Measurements from ENCODE around the gene LEMD2. TPM values are rescaled to one million over a fixed set of nuclear protein-coding genes. Genes with fewer than 3 reads are reported as not detected.
"Not testable (repeated sequence)": the region's sequence is repeated elsewhere in the genome, so short reads cannot be mapped to it uniquely, and the experiment has no call there.

LEMD2 gene
- total RNA-seq = 10 to 100 TPM; 54.4 to 80.5 TPM

DNA sequence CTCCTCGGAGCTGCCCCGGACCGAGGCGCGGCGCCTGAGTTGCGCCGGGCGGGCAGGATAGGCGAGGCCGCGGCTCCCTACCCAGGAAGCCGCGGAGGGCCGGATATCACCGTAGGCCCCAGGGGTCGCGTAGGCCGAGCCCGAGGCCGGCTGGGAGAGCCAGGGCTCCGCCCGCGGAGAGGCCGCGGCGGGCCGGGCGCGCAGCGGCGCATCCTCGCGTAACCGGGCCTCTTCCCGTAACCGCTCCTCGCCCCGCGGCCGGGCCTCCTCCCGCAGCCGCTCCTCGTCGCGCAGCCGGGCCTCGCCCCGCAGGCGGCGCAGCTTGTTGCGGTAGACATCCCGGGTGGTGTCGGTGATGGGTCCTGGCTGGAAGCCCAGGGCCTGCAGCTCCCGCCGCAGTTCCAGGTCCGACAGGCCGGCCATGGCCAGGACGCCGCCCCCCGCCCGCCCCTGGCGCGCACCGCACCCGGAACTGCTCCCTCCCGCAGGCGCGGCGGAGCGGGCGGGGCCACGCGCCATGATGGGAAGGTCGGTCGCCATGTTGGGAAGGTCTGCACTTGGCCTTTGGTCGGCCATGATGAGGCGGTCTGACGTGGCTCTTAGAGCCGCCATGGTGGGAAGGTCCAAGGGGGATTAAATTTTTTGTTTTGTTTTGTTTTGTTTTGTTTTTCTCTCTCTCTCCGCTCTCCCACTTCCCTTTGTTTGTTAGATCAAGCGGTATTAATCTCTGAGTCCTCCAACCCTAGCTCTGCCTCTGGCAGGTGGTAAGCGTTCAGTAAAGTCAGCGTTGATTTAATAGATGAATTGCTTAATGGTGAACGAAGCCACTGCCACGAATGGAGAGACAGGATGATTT, at the start of gene LEMD2:
Gene LEMD2, minus strand, starts transcription at position 437 of the 856 bp plus-strand sequence. Its CDS starts 14 bp downstream, at position 423.
- peaks cover 4 to 6% of the 10 kb centered on the region in 2 donors for H3K9me3 Mint-ChIP-seq
- DNase-seq (ENCODE audit: low spot score in 2 of 2) (peak; percentile 95 to 98), ATAC-seq (peak; percentile 80 to 91)
- peak within 1 kb of the TSS; percentile 99 for H3K27ac Mint-ChIP-seq
- peaks cover 13% of the 10 kb centered on the region in 2 donors for H3K36me3 Mint-ChIP-seq

DNA sequence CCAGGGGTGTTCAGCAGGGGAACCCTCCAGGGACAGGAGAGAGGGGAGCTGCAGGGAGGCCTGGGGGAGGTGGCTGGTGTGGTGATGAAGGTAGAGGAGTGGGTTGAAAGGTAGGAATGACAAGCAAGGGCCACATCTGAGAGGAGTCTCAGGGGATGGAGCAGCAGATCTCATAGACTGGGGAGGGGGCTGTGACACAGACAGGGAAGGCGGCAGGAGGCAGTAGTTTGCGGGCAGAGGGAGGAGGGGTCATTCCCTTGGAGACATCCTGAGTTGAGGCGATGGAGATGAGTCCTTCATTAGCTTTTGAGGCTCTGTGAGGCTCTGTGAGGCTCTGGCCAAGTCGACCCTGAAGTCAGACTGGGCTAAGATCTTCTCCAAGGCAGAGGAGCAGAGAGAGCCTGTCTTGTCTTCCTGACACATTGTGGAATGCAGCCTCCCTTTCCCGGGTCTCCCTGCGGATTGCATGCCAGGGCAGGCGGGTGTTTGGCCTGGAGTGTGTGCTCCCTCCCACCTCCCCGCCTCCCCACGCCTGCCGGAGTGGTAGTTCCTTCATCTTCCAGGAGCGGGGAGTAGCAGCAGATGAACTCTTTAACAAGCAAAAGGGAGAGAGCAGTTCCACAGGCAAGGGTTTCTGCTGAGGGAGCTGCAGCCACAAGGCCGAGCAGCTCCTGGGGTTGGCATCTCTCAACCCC, 49.2 kb upstream of the LEMD2 start:
- ATAC-seq (no peak), DNase-seq (ENCODE audit: low spot score in 2 of 2) (no peak)
- Mint-ChIP-seq H3K36me3 (no peaks in the 10 kb centered on the region), H3K9me3 (peaks cover 0 to 6% of the 10 kb centered on the region in 2 donors), H3K27ac (no peak overlapping the region)

DNA sequence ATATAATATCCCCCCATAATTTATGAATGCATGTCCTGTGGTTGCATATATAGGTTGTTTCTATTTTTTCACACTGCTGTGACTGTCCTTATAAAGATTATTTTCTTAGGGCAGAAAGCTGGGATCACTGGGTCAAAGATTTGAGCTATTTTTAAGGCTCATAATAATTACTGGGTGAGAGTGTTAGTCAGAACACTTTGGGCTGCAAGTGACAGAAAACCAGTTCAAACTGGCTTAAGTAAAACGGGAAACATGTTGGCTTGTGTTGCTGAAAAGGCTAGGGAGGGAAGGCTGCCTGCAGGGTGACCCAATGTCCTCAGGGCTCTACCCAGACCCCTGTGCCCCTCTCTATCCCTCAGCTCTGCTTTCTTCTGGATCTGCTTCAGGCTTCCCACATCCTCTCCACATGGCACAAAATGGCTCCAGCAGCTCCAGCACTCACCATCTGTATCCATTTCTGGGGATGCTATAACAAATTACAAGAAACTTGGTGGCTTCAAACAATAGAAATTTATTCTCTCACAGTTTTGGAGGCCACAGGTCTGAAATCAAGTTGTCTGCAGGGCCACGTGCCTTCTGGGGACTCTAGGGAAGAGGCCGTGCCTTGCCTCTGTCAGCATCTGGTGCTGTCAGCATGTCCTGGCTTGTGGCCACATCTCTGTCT, 48.0 kb upstream of the LEMD2 start:
- Mint-ChIP-seq H3K27ac (no peak overlapping the region), H3K36me3 (no peaks in the 10 kb centered on the region), H3K9me3 (peaks cover 0 to 6% of the 10 kb centered on the region in 2 donors)
- DNase-seq (ENCODE audit: low spot score in 2 of 2) = no peak
- ATAC-seq = no peak

DNA sequence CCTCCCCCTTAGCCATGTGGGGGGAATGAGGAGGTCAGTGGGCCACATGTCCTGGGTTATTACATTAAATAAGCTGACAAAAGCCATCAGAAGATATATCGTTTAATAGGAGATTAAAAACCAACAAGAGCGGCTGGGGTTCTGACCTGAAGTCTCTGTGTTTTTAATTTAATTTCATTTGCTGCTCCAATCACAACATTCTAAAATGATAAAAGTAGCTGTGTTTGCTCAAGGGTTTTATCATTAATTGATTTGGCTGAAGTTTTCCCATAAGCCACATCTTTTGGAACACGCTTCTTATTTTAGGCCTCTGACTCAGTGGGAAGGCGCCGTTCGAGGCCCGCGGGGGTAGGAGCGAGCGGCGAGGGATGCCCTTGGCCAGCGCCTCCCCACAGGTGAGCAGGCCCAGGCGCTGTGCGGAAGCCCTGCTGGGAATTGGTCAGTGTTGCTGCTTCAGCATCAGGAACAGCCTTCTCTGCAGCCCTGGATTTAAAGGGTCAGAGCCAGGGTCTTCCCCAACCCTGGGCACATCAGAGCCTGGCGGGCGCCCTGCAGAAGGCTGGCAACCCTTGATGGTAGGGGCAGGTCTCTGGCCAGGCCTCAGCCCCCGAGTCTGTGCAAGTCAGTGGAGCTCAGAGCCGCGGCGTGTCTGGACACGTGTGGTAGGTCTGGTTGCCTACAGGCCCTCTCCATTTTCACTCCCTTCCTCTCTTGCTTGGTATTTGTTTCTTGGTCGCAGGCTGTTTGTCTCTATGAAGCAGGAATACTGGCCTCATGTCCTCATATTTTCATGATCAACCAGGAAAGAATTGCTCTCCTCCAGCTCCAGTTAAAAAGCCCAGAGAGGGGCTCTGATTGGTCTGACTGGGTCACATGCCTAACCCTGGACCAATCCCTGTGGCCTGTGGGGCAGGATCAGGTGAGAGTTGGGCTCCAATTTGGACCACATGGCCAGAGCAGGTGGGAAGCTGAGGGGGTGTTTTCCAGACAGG, 45.8 kb upstream of the LEMD2 start:
- no peaks in the 10 kb centered on the region for H3K36me3 Mint-ChIP-seq

DNA sequence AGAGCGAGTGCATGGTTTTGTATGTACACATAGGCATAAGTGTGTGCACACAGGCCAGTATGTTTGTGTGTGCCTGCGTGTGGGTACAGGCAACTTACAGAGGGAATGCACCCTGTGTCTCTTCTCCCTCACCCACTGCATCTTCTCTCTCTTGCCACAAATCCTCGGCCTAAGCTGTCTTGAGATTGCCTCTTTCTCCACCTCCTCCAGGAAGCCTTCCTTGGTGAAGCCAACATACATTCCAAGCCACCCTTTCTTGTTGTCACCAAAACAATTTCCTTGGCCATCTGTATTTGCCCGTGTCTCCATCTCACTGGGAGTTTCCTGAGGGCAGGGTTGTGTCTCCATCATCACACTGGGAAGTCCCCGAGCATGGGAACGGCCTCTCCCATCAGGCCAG, 44.7 kb upstream of the LEMD2 start:
- DNase-seq (ENCODE audit: low spot score in 2 of 2) = no peak
- no peak for ATAC-seq
- no peaks in the 10 kb centered on the region for H3K36me3 Mint-ChIP-seq
- H3K27ac Mint-ChIP-seq = no peak overlapping the region
- H3K9me3 Mint-ChIP-seq = peaks cover 0 to 6% of the 10 kb centered on the region in 2 donors

More for the DNA sequence above, 45.8 kb upstream of the LEMD2 start:
- Mint-ChIP-seq H3K9me3 (peaks cover 0 to 6% of the 10 kb centered on the region in 2 donors), H3K27ac (no peak overlapping the region)
- no peak for ATAC-seq
- DNase-seq (ENCODE audit: low spot score in 2 of 2) = no peak

DNA sequence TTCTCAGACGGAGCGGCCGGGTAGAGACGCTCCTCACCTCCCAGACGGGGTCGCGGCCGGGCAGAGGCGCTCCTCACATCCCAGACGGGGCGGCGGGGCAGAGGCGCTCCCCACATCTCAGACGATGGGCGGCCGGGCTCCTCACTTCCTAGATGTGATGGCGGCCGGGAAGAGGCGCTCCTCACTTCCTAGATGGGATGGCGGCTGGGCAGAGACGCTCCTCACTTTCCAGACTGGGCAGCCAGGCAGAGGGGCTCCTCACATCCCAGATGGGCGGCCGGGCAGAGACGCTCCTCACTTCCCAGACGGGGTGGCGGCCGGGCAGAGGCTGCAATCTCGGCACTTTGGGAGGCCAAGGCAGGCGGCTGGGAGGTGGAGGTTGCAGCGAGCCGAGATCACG, 43.9 kb upstream of the LEMD2 start:
- not testable (repeated sequence) for H3K27ac Mint-ChIP-seq

DNA sequence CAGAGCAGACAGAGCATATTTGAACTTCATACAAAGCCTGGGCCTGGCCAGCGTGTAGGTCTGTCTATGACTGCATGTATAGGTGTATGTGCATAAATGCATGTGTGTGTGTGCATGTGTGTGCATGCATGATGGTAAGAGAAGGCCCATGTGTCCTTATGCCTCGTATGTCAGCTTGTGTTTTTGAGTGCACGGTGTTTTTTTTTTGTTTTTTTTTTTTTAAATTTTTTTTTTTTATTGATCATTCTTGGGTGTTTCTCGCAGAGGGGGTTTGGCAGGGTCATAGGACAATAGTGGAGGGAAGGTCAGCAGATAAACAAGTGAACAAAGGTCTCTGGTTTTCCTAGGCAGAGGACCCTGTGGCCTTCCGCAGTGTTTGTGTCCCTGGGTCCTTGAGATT, 42.8 kb upstream of the LEMD2 start:
- DNase-seq (ENCODE audit: low spot score in 2 of 2); H3K36me3 Mint-ChIP-seq; ATAC-seq; H3K27ac Mint-ChIP-seq; H3K9me3 Mint-ChIP-seq: not testable (repeated sequence)

More for the DNA sequence above, 43.9 kb upstream of the LEMD2 start:
- ATAC-seq; H3K36me3 Mint-ChIP-seq; H3K9me3 Mint-ChIP-seq; DNase-seq (ENCODE audit: low spot score in 2 of 2): not testable (repeated sequence)

DNA sequence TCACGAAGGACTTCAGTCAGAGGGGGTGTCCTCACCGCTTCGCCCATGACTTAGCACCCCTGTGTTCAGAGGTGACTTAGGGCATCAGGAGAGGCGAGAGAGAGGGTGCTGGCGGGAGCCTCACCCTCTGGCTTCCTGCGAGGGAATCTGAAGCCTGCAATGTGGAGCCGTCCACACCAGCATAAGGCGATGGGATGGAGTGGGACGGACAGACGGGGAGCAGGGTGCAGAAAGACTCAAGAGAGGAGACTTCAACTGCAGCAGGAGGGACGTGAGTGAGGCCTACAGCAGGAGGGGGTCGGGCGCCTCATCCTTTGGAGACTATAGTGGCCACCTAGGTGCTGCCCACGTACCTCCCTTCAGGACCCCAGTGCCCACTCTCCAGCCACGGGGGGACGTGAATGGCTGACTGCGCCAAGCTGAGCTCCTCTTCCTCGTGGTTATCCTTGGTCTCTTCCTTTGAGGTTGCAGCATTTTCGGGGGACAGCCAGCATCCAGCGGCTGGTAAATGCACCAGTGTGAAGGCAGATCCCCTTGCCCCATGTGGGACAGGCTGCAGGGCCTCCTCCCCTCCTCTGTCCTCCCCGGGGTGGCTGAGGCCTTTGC, 41.8 kb upstream of the LEMD2 start:
- no peaks in the 10 kb centered on the region for H3K9me3 Mint-ChIP-seq
- DNase-seq (ENCODE audit: low spot score in 2 of 2) = no peak
- no peak overlapping the region for H3K27ac Mint-ChIP-seq
- H3K36me3 Mint-ChIP-seq = no peaks in the 10 kb centered on the region
- ATAC-seq = no peak

DNA sequence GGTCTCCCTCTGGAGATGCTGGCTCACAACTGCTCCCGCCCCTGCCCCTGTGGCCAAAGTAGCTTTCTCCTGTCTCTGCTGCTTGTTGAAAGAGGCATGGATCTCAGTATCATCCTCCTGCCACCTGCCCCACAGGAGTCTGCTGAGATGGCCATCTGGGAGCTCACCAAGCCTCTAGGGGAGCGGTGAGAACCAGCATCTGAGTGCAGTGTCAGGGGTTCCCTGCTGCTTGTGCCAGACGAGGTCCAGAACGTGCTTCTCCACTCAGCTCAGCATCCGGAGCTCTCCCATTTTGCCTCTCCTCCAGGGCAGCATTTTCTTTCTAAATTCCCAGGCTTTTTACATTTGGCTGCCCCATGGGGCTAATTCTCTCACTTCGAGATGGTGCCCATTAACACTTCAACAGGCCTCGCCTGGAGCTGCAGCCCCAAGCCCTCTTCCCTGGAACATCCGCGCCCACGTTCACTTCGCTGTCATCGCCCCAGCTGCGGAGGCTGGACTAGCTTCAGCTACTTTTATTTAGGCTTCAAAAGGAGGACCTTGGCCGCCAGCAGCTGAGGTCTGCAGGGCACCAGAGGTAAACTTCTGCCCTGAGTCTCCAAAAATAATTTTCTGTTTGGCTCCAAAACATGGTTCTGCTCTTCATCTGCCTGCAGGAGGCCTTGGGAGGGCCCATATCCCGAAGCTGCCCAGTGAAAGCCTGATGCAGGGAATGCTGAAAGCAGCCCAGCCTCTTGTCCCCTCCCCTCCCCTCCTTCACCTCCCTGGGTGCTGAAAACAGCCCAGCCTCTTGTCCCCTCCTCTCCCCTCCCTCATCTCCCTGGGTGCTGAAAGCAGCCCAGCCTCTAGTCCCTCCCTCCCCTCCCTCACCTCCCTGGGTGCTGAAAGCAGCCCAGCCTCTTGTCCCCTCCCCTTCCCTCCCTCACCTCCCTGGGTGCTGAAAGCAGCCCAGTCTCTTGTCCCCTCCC, 40.1 kb upstream of the LEMD2 start:
- Mint-ChIP-seq H3K9me3 (no peaks in the 10 kb centered on the region), H3K36me3 (no peaks in the 10 kb centered on the region), H3K27ac (no peak overlapping the region)
- ATAC-seq = no peak
- DNase-seq (ENCODE audit: low spot score in 2 of 2) = no peak

DNA sequence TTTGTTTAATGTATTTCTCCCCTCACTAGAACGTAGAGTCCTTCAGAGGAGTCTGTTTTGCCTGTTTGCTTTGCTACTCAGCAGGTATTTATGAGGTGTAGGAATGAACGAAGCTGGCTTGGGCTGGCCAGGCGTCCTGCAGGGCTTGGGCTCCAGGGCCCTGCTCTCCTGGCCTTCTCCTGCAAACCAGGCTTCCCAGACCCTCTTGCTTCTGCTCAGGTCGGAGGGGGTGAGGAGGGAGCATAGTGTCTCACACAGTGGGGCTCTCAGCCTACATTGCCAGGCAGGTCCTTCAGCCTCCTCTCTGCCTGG, 39.5 kb upstream of the LEMD2 start:
- DNase-seq (ENCODE audit: low spot score in 2 of 2) (no peak), ATAC-seq (no peak)
- Mint-ChIP-seq H3K36me3 (no peaks in the 10 kb centered on the region), H3K9me3 (no peaks in the 10 kb centered on the region), H3K27ac (no peak overlapping the region)

DNA sequence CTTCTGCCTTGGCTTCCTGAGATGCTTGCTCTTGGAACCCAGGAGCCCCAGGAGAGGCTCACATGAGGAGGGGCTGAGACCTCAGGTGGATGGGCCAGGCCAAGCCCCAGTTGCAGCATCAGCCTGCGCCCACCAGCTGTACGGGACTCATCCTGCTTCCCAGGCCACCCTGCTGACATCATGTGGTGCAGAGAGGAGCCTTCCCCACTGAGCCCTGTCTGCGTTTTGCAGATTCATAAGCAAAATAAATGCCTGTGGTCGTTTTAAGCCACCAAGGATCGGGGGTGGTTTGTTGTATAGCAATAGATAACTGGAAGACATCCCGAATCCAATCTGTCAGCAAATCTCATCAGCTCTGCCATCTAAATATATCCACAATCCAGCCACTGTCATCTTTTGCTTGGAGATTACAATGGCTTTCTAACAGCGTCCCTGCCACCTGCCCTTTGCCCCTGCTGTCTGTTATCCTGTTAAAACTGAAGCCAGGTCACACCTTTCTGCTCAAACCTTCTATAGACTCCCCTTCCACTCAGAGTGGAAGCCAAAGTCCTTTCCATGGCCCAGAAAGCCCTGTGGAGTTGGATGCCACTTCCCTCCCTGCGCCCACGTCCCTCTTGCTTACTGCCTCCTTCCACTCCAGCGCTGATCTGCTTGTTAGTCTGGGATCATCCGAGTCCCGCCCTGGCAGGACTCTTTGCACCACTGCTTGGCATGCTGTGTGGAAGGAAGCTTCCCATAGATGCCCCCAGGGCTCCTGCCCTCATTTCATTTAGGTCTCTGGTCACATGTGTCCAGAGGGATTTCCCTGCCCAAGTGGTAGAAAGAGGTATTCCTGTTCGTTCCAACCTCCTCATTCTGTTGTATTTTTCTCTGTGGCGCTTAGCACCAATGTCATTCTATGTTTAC, 38.9 kb upstream of the LEMD2 start:
- H3K9me3 Mint-ChIP-seq = no peaks in the 10 kb centered on the region
- DNase-seq (ENCODE audit: low spot score in 2 of 2) = no peak
- no peak for ATAC-seq
- peak overlapping the region in 1 of 2 donors; percentile 27 for H3K27ac Mint-ChIP-seq
- no peaks in the 10 kb centered on the region for H3K36me3 Mint-ChIP-seq

DNA sequence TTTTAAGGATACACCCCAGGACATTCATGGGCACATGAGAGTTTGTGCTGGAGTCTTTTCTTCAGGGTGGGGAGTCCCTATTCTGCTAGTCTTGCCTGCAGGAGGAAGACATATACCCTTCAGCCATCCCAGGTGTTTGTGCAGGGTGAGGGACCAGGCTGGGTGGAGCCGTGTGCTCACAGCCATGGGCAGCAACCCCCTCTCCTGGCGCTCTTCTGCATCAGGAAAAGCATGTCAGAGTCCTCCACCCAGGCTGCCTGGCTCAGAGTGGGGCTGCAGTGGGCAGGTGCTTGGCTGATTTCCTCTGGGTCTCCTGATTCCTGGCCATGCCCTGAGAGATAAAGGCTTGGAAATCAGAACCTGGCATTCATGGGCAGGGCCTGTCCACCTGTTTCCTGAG, 37.6 kb upstream of the LEMD2 start:
- H3K36me3 Mint-ChIP-seq = no peaks in the 10 kb centered on the region
- DNase-seq (ENCODE audit: low spot score in 2 of 2) = no peak
- H3K9me3 Mint-ChIP-seq = no peaks in the 10 kb centered on the region
- H3K27ac Mint-ChIP-seq = no peak overlapping the region
- no peak for ATAC-seq

DNA sequence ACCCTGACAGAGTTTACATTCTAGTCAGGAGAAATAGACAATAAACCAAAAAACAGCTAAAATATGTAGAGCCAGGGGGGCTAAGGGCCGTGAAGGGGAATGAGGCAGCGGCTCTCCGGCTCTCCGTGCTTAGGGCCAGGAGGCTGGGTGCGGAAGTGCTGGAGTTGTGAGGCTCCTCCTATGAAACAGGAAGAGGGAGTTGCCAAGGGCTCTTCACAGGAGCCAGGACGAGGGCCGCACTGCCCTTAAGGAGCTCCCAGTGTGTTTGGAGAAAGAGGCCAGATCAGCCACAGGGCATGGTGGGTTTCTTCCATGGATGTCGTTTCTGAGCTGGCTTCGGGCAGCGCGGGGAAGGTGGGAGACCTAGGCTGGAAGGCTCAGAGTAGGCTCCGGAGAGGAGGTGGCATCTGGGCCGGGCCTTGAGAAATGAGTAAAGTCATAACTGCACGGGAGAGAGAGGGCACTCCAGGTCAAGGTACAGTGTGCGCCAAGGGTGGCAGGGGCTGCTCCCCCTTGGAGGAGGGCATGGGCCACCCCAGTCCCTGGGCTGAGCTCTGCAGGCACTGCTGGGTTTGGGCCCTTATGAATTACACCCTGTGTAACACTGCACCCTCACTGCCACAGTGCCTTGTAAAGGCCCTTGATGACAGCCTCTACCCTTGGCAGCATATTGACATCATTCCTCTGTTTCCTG, 35.7 kb upstream of the LEMD2 start:
- Mint-ChIP-seq H3K9me3 (no peaks in the 10 kb centered on the region), H3K27ac (no peak overlapping the region), H3K36me3 (no peaks in the 10 kb centered on the region)
- no peak for DNase-seq (ENCODE audit: low spot score in 2 of 2)
- no peak for ATAC-seq

DNA sequence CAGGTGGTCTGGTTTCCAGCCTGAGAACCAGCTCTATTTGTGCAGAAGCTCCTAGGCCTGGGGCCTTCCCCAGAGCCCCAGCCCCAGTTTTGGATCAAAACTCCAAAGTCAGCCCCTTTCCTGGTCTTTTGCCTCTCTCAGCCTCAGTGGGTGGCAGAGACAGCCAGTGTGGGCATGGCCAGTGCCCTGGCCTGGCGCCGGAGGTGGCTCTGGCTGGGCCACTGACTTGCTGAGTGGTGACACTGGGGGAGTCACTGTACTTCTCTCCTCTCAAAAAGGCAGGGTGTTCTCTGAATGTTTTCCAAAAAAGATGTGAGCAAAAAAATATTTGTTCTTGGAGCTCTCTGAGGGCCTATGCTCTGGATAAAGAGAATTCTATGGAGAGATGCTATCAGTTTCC, 34.9 kb upstream of the LEMD2 start:
- no peak for ATAC-seq
- no peak for DNase-seq (ENCODE audit: low spot score in 2 of 2)
- peak overlapping the region in 1 of 2 donors; percentile 46 for H3K27ac Mint-ChIP-seq
- no peaks in the 10 kb centered on the region for H3K9me3 Mint-ChIP-seq
- H3K36me3 Mint-ChIP-seq = no peaks in the 10 kb centered on the region
